K562 (cell line): ENCODE results near the gene LIMS1. TPM values are rescaled to one million over a fixed set of nuclear protein-coding genes. Genes with fewer than 3 reads are reported as not detected.

Experiments used
- HMG20A ChIP-seq: fragments of 450-650 bp; formaldehyde crosslinking; conservative IDR thresholded peaks from 2 replicates; pipeline ENCODE4 v1.4.0; 2020; ENCODE audit warnings: mild to moderate bottlenecking, mixed read lengths
- ILF3 ChIP-seq: fragments of 450-650 bp; IDR thresholded peaks from 2 replicates; pipeline ENCODE4 v1.6.1; 2018; ENCODE audit warnings: antibody characterized with exemption, mild to moderate bottlenecking, moderate library complexity, borderline replicate concordance
- MYC ChIP-seq, 2 experiments: fragments of 250-450 bp in 1 of 2; sonication (Bioruptor Pico) in 1 of 2; IDR thresholded peaks; 2 replicates each; pipeline versions ENCODE4 v1.5.1 to v1.6.1; 2012 to 2021; ENCODE audit warnings: low read depth in 2 of 2, borderline replicate concordance in 1 of 2, improper control_type of control experiment in 1 of 2, low read length in 1 of 2, mild to moderate bottlenecking in 1 of 2, moderate library complexity in 1 of 2
- NCOR1 ChIP-seq: fragments of 450-650 bp; IDR thresholded peaks from 2 replicates; pipeline ENCODE4 v1.6.1; 2016; ENCODE audit warnings: mild to moderate bottlenecking, moderate library complexity
- PRMT5 ChIP-seq: sonication (generic); formaldehyde crosslinking; IDR thresholded peaks from 2 replicates; pipeline ENCODE4 v1.5.0; 2020; ENCODE audit warnings: missing genetic modification reagents
- ZBTB8A ChIP-seq: fragments of 450-650 bp; IDR thresholded peaks from 2 replicates; pipeline ENCODE4 v1.6.1; 2018; ENCODE audit warnings: mild to moderate bottlenecking, moderate library complexity; ENCODE audit not compliant: partially characterized antibody
- polyA plus RNA-seq, 8 experiments: library from polyadenylated mRNA; depleted of rRNA in 4 of 8; stranded (reverse) in 5 of 8; unstranded in 3 of 8; fragments of >200 nt; fragmentation: Nextera tagmentation in 2 of 8; fragmentation: Illumina TruSeq in 1 of 8; extraction: Ambion mirVana in 2 of 8; extraction: Trizol in 1 of 8; gene quantifications; 2 replicates each; pipeline versions ENCODE4 v1.2.1 to v1.2.3, GENCODE V29; 2011 to 2014; ENCODE audit warnings: inconsistent platforms in 1 of 8, missing spikeins in 1 of 8
- total RNA-seq, 7 experiments: library from RNA; depleted of rRNA in 6 of 7; stranded (reverse); fragments of >200 nt in 6 of 7; fragmentation: Illumina TruSeq in 2 of 7; extraction: Trizol in 2 of 7; gene quantifications; 2 replicates each; pipeline versions ENCODE4 v1.2.1 to v1.2.3, GENCODE V29; 2011 to 2021; ENCODE audit warnings: low replicate concordance in 1 of 7
- TF ChIP-seq, protein P1 (sequence below): fragments of 450-650 bp; IDR thresholded peaks from 2 replicates; pipeline ENCODE4 v1.6.1; 2016; ENCODE audit warnings: mild to moderate bottlenecking, moderate library complexity
- TF ChIP-seq, protein P2 (sequence below): fragments of 250-450 bp; sonication (Bioruptor Pico); IDR thresholded peaks from 2 replicates; pipeline ENCODE4 v1.5.0; 2021
- TF ChIP-seq, protein P3 (sequence below): fragments of 450-650 bp; formaldehyde crosslinking; IDR thresholded peaks from 2 replicates; pipeline ENCODE4 v1.4.0; 2020; ENCODE audit warnings: mild to moderate bottlenecking
- TF ChIP-seq, protein P4 (sequence below): fragments of 250-450 bp; sonication (Bioruptor Pico); IDR thresholded peaks from 2 replicates; pipeline ENCODE4 v1.5.0; 2021; ENCODE audit warnings: mild to moderate bottlenecking, moderate library complexity

The LIMS1 gene
- total and polyA plus RNA-seq, 9 of the 15 experiments (the other 6 are each of a cell fraction or from before 2014, with no cell fraction given), result 52.8 to 134 (median 81.0) TPM

DNA sequence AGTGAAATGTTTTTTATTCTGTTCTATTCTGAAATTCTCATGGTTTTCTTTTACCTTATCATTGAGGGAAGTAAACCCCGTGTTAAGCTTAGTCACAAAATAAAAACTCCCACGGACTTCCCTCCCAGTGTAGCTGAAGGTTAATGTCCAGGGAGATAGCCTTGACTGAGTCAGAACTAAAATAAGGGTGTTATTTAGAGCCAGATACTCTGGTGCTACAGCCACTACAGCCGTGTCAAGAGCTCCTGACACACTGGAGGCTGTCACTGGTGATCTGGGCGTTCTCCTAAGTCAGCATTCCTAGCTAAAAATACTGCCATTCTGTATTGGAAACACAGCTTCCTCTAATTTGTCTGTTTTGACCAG lies 103.0 kb downstream of the LIMS1 start (continued):
- TF ChIP-seq, protein P1, sequence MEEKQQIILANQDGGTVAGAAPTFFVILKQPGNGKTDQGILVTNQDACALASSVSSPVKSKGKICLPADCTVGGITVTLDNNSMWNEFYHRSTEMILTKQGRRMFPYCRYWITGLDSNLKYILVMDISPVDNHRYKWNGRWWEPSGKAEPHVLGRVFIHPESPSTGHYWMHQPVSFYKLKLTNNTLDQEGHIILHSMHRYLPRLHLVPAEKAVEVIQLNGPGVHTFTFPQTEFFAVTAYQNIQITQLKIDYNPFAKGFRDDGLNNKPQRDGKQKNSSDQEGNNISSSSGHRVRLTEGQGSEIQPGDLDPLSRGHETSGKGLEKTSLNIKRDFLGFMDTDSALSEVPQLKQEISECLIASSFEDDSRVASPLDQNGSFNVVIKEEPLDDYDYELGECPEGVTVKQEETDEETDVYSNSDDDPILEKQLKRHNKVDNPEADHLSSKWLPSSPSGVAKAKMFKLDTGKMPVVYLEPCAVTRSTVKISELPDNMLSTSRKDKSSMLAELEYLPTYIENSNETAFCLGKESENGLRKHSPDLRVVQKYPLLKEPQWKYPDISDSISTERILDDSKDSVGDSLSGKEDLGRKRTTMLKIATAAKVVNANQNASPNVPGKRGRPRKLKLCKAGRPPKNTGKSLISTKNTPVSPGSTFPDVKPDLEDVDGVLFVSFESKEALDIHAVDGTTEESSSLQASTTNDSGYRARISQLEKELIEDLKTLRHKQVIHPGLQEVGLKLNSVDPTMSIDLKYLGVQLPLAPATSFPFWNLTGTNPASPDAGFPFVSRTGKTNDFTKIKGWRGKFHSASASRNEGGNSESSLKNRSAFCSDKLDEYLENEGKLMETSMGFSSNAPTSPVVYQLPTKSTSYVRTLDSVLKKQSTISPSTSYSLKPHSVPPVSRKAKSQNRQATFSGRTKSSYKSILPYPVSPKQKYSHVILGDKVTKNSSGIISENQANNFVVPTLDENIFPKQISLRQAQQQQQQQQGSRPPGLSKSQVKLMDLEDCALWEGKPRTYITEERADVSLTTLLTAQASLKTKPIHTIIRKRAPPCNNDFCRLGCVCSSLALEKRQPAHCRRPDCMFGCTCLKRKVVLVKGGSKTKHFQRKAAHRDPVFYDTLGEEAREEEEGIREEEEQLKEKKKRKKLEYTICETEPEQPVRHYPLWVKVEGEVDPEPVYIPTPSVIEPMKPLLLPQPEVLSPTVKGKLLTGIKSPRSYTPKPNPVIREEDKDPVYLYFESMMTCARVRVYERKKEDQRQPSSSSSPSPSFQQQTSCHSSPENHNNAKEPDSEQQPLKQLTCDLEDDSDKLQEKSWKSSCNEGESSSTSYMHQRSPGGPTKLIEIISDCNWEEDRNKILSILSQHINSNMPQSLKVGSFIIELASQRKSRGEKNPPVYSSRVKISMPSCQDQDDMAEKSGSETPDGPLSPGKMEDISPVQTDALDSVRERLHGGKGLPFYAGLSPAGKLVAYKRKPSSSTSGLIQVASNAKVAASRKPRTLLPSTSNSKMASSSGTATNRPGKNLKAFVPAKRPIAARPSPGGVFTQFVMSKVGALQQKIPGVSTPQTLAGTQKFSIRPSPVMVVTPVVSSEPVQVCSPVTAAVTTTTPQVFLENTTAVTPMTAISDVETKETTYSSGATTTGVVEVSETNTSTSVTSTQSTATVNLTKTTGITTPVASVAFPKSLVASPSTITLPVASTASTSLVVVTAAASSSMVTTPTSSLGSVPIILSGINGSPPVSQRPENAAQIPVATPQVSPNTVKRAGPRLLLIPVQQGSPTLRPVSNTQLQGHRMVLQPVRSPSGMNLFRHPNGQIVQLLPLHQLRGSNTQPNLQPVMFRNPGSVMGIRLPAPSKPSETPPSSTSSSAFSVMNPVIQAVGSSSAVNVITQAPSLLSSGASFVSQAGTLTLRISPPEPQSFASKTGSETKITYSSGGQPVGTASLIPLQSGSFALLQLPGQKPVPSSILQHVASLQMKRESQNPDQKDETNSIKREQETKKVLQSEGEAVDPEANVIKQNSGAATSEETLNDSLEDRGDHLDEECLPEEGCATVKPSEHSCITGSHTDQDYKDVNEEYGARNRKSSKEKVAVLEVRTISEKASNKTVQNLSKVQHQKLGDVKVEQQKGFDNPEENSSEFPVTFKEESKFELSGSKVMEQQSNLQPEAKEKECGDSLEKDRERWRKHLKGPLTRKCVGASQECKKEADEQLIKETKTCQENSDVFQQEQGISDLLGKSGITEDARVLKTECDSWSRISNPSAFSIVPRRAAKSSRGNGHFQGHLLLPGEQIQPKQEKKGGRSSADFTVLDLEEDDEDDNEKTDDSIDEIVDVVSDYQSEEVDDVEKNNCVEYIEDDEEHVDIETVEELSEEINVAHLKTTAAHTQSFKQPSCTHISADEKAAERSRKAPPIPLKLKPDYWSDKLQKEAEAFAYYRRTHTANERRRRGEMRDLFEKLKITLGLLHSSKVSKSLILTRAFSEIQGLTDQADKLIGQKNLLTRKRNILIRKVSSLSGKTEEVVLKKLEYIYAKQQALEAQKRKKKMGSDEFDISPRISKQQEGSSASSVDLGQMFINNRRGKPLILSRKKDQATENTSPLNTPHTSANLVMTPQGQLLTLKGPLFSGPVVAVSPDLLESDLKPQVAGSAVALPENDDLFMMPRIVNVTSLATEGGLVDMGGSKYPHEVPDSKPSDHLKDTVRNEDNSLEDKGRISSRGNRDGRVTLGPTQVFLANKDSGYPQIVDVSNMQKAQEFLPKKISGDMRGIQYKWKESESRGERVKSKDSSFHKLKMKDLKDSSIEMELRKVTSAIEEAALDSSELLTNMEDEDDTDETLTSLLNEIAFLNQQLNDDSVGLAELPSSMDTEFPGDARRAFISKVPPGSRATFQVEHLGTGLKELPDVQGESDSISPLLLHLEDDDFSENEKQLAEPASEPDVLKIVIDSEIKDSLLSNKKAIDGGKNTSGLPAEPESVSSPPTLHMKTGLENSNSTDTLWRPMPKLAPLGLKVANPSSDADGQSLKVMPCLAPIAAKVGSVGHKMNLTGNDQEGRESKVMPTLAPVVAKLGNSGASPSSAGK, result no peak
- TF ChIP-seq HMG20A (no peak), PRMT5 (CRISPR knock-in tag) (no peak), MYC (IDR thresholded peaks at IDR 0.05; ENCODE audit: low read depth, low read length) (no peak), MYC (CRISPR knock-in tag; IDR thresholded peaks at IDR 0.05; ENCODE audit: borderline replicate concordance, low read depth) (no peak), ILF3 (no peak), ZBTB8A (no peak), NCOR1 (peak; percentile 59)
- TF ChIP-seq, protein P2, sequence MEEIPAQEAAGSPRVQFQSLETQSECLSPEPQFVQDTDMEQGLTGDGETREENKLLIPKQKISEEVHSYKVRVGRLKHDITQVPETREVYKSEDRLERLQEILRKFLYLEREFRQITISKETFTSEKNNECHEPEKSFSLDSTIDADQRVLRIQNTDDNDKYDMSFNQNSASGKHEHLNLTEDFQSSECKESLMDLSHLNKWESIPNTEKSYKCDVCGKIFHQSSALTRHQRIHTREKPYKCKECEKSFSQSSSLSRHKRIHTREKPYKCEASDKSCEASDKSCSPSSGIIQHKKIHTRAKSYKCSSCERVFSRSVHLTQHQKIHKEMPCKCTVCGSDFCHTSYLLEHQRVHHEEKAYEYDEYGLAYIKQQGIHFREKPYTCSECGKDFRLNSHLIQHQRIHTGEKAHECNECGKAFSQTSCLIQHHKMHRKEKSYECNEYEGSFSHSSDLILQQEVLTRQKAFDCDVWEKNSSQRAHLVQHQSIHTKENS (CRISPR knock-in tag), result no peak
- TF ChIP-seq, protein P3, sequence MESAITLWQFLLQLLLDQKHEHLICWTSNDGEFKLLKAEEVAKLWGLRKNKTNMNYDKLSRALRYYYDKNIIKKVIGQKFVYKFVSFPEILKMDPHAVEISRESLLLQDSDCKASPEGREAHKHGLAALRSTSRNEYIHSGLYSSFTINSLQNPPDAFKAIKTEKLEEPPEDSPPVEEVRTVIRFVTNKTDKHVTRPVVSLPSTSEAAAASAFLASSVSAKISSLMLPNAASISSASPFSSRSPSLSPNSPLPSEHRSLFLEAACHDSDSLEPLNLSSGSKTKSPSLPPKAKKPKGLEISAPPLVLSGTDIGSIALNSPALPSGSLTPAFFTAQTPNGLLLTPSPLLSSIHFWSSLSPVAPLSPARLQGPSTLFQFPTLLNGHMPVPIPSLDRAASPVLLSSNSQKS (CRISPR knock-in tag), result no peak
- TF ChIP-seq, protein P4, sequence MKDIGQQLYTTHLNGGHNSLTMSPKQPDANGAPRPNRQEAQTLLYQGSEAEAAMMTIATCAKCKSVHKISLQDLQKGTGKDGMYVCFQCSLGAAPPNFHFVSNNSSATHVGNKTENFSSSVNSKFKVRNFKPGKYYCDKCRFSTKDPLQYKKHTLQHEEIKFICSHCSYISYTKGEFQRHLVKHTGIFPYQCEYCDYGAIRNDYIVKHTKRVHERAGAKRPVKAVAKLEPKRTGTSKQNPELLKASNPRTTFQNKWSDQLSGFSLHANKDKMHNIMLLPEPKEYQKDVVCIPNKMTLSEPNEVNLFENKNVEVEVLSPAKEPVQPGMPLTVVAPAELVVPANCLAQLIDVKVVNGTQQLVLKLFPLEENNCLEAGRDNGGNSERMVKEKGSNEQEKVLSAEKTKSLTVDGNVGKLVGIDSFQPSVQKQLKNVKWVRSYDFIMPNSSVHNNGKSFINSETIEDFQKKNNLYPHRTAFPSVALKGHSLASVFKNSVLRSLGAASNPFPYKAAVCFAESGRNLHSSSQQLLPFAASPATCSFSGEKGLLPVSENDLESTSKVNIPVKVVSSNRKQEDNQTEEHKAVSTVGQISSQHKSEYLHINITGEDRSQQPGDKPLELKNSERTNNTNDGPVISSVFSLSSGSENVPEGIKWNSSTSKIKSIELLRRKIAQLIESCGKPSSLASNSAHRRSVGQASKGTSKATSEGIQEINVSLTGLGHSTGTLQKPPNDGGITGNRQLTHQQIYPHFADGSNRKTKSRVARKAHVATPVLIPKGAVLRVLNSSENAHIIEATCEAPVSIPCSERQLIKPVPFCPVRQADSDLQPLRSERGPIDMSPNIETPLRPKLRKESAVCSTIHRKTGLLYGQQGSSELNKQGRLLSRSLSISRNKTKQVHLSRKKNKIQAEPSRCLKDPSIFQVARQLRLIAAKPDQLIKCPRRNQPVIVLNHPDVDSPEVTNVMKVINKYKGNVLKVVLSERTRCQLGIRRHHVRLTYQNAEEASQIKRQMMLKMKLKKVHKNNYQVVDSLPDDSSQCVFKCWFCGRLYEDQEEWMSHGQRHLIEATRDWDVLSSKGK (CRISPR knock-in tag), result no peak
